SU-DHL-6 (cell line): ENCODE data around the gene ARHGAP10.

Source experiments
- H2AFZ ChIP-seq: fragments of 200-600 bp; sonication (generic); 2 replicates; pipeline ENCODE4 v1.6.1; 2014; ENCODE audit warnings: low read depth, mild to moderate bottlenecking, moderate library complexity, mixed read lengths, antibody characterized with exemption, low read length; ENCODE audit not compliant: severe bottlenecking
- H3F3A ChIP-seq: fragments of 200-600 bp; shearing (Covaris generic); 2 replicates; pipeline ENCODE4 v1.6.0; 2016; ENCODE audit warnings: antibody characterized with exemption, mild to moderate bottlenecking; ENCODE audit not compliant: insufficient read depth
- H3K27ac ChIP-seq: fragments of 200-600 bp; sonication (generic); 2 replicates; pipeline ENCODE4 v1.5.1; 2016; ENCODE audit warnings: low read depth, mild to moderate bottlenecking, low read length, moderate library complexity, mixed read lengths
- H3K27me3 ChIP-seq: fragments of 200-600 bp; sonication (generic), shearing (Covaris generic); 2 replicates; pipeline ENCODE4 v1.6.0; 2014; ENCODE audit warnings: mild to moderate bottlenecking, low read length
- H3K36me3 ChIP-seq: fragments of 200-600 bp; sonication (generic); 2 replicates; pipeline ENCODE4 v1.6.1; 2014; ENCODE audit warnings: mild to moderate bottlenecking, low read length, mixed read lengths
- H3K4me2 ChIP-seq: fragments of 300-600, 200-600 bp; shearing (Covaris generic), sonication (generic); 2 replicates; pipeline ENCODE4 v1.6.0; 2014; ENCODE audit warnings: low read length, low read depth, mild to moderate bottlenecking; ENCODE audit not compliant: poor library complexity, severe bottlenecking
- H3K4me3 ChIP-seq: fragments of 200-600 bp; sonication (generic); 2 replicates; pipeline ENCODE4 v1.5.1; 2014; ENCODE audit warnings: antibody characterized with exemption, low read length, mild to moderate bottlenecking, mixed read lengths; ENCODE audit not compliant: insufficient read depth, poor library complexity, severe bottlenecking
- H3K79me2 ChIP-seq: fragments of 200-600 bp; sonication (generic); 2 replicates; pipeline ENCODE4 v1.6.1; 2014; ENCODE audit warnings: mild to moderate bottlenecking, low read length, moderate library complexity; ENCODE audit not compliant: insufficient read depth
- H3K9ac ChIP-seq: fragments of 200-600 bp; sonication (generic); 2 replicates; pipeline ENCODE4 v1.7.0; 2014; ENCODE audit warnings: mild to moderate bottlenecking, low read length
- H3K9me2 ChIP-seq: fragments of 200-600 bp; sonication (generic); replicated peaks from 2 replicates; pipeline ENCODE4 v1.6.1; 2014; ENCODE audit warnings: low read length; ENCODE audit not compliant: insufficient read depth
- H3K9me3 ChIP-seq: fragments of 200-600 bp; sonication (generic); 2 replicates; pipeline ENCODE4 v1.6.1; 2014; ENCODE audit warnings: low read length, mixed read lengths; ENCODE audit not compliant: insufficient read depth
- H4K20me1 ChIP-seq: fragments of 200-600 bp; sonication (generic); 2 replicates; pipeline ENCODE4 v1.6.1; 2014; ENCODE audit warnings: low read depth, mild to moderate bottlenecking, antibody characterized with exemption, low read length, moderate library complexity, mixed read lengths
- EZH2phosphoT487 ChIP-seq: fragments of 200-600 bp; sonication (generic), shearing (Covaris generic); conservative IDR thresholded peaks from 2 replicates; pipeline ENCODE4 v1.6.1; 2018; ENCODE audit warnings: mild to moderate bottlenecking, antibody characterized with exemption, low read length, moderate library complexity, mixed read lengths
- TF ChIP-seq, protein P1 (sequence below): fragments of 200-600 bp; sonication (generic); IDR thresholded peaks from one replicate; pipeline ENCODE4 v1.5.1; 2017; ENCODE audit warnings: antibody characterized with exemption, mild to moderate bottlenecking, low read length, moderate library complexity; ENCODE audit not compliant: insufficient read depth, poor library complexity, severe bottlenecking

ARHGAP10 gene

DNA sequence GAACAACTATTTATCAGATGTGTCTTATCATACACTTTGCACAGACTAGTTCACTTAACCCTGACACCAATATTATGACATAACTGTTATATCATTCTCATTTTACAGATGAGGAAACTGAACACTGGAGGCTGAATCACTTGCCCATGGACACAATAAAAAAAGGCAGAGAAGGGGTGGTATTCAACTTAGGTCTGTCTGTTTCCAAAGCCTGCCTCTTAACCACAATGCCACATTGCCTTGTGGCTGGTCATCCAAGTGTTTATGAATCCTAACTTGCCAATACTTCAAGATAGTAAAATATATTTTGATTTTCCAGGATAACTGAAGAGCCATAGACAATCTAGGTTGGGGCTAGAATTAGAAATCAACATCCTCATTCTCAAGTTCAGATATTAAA, 382.5 kb downstream of the ARHGAP10 start:
- H3K27me3 ChIP-seq = no peaks in the 10 kb centered on the region
- no peaks in the 10 kb centered on the region for H3F3A ChIP-seq
- H3K36me3 ChIP-seq = no peaks in the 10 kb centered on the region
- H3K27ac ChIP-seq = no peak overlapping the region
- no peak for TF ChIP-seq EZH2phosphoT487
- TF ChIP-seq, protein P1, sequence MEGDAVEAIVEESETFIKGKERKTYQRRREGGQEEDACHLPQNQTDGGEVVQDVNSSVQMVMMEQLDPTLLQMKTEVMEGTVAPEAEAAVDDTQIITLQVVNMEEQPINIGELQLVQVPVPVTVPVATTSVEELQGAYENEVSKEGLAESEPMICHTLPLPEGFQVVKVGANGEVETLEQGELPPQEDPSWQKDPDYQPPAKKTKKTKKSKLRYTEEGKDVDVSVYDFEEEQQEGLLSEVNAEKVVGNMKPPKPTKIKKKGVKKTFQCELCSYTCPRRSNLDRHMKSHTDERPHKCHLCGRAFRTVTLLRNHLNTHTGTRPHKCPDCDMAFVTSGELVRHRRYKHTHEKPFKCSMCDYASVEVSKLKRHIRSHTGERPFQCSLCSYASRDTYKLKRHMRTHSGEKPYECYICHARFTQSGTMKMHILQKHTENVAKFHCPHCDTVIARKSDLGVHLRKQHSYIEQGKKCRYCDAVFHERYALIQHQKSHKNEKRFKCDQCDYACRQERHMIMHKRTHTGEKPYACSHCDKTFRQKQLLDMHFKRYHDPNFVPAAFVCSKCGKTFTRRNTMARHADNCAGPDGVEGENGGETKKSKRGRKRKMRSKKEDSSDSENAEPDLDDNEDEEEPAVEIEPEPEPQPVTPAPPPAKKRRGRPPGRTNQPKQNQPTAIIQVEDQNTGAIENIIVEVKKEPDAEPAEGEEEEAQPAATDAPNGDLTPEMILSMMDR = no peak
- H3K4me2 ChIP-seq = no peak overlapping the region
- no peaks in the 10 kb centered on the region for H3K79me2 ChIP-seq
- no peaks in the 10 kb centered on the region for H3K9me2 ChIP-seq
- no peak overlapping the region for H3K9ac ChIP-seq
- no peaks in the 10 kb centered on the region for H3K9me3 ChIP-seq
- H2AFZ ChIP-seq = no peak overlapping the region
- H3K4me3 ChIP-seq = no peak overlapping the region
- no peaks in the 10 kb centered on the region for H4K20me1 ChIP-seq

DNA sequence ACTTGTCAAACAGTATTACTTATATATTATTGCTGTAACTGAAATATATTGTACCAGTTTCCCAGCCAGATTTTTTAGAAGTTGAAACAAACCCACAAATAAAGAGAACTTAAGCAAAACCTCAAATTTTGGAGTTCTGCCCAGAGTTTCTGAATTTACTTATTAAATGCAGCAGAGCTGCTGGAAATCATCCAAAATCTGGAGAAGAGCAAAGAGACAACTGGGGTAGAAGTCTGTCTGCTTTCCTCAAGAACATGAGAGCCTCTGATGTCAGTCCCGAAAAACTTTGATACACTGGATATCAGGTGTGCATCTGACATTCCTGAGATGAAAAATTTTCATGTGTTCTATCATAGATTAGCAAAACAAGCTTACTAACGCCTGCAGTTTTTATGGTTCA, 384.4 kb downstream of the ARHGAP10 start:
- no peaks in the 10 kb centered on the region for H4K20me1 ChIP-seq
- no peak overlapping the region for H3K4me3 ChIP-seq
- H3K9ac ChIP-seq = no peak overlapping the region
- H3K4me2 ChIP-seq = no peak overlapping the region
- no peaks in the 10 kb centered on the region for H3K36me3 ChIP-seq
- no peak overlapping the region for H3K27ac ChIP-seq
- no peaks in the 10 kb centered on the region for H3F3A ChIP-seq
- H2AFZ ChIP-seq = no peak overlapping the region
- H3K79me2 ChIP-seq = no peaks in the 10 kb centered on the region
- H3K27me3 ChIP-seq = no peaks in the 10 kb centered on the region
- TF ChIP-seq, protein P1 = no peak
- TF ChIP-seq EZH2phosphoT487 = no peak
- H3K9me3 ChIP-seq = no peaks in the 10 kb centered on the region
- no peaks in the 10 kb centered on the region for H3K9me2 ChIP-seq

DNA sequence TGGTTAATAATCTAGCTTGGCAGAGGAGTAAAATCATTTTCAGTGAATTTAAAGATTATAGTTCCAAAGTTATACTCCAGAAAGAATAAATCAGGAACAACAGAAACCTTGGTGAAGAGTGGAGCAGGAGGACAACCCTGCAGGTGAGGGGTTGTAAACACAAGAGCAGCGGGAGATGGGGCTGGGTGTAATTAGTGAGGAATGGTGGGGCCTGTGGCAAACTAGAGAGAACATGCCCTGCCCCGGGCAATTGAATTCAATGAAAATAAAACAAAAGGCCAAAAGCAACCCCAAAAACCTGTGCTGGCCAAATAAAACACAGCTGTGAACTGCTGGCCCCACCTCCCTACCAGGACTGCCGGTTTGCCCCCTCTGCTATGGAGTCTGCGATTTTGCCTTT, 385.1 kb downstream of the ARHGAP10 start:
- no peaks in the 10 kb centered on the region for H3K27me3 ChIP-seq
- H2AFZ ChIP-seq = no peak overlapping the region
- no peak overlapping the region for H3K27ac ChIP-seq
- no peak overlapping the region for H3K4me3 ChIP-seq
- TF ChIP-seq, protein P1 = no peak
- no peak for TF ChIP-seq EZH2phosphoT487
- no peak overlapping the region for H3K4me2 ChIP-seq
- H3F3A ChIP-seq = no peaks in the 10 kb centered on the region
- H4K20me1 ChIP-seq = no peaks in the 10 kb centered on the region
- no peaks in the 10 kb centered on the region for H3K79me2 ChIP-seq
- H3K36me3 ChIP-seq = no peaks in the 10 kb centered on the region
- peaks cover 2% of the 10 kb centered on the region; the same call in 1 of the 2 replicates for H3K9me3 ChIP-seq
- H3K9ac ChIP-seq = no peak overlapping the region
- no peaks in the 10 kb centered on the region for H3K9me2 ChIP-seq
